ENCODE results near the gene ITPKC. TPM values are rescaled to one million over a fixed set of nuclear protein-coding genes. Genes with fewer than 3 reads are reported as not detected.

ITPKC gene
- 8.8 TPM for polyA plus RNA-seq

- peaks cover 41 to 46% (median 43%) of the 10 kb centered on the region in 3 donors for H3K4me1 Mint-ChIP-seq
- no peaks in the 10 kb centered on the region for H3K36me3 Mint-ChIP-seq
- H3K27me3 Mint-ChIP-seq = no peaks in the 10 kb centered on the region
- no peaks in the 10 kb centered on the region for H3K9me3 Mint-ChIP-seq
- H3K27ac Mint-ChIP-seq = peak within 1 kb of the TSS; percentile 94 to 98 (median 97)
- H3K4me3 Mint-ChIP-seq = peak within 1 kb of the TSS; percentile 91 to 98 (median 97)
Measured at GRCh38 chr19:40716482-40717324, at the start of gene ITPKC, which contains the start of gene COQ8B. TSS of gene ITPKC (plus strand) at chr19:40717112. CDS start at chr19:40717136, 24 bp downstream. TSS of gene COQ8B (minus strand) at chr19:40716886. CDS start at chr19:40714632, 2,254 bp downstream.

GRCh38 chr19:40667602-40668001, 49.3 kb upstream of the ITPKC start:
- H3K27me3 Mint-ChIP-seq = no peaks in the 10 kb centered on the region
- peaks cover 10% of the 10 kb centered on the region for H3K36me3 Mint-ChIP-seq
- no peak overlapping the region for H3K4me3 Mint-ChIP-seq
- H3K27ac Mint-ChIP-seq = no peak overlapping the region
- peaks cover 0 to 2% (median 0%) of the 10 kb centered on the region in 3 donors for H3K9me3 Mint-ChIP-seq
- peaks cover 6 to 12% (median 9%) of the 10 kb centered on the region in 3 donors for H3K4me1 Mint-ChIP-seq

GRCh38 chr19:40668991-40669614, 47.8 kb upstream of the ITPKC start:
- Mint-ChIP-seq H3K36me3 (peaks cover 10% of the 10 kb centered on the region), H3K4me1 (peaks cover 0 to 4% (median 1%) of the 10 kb centered on the region in 3 donors), H3K9me3 (peaks cover 0 to 2% (median 0%) of the 10 kb centered on the region in 3 donors), H3K27ac (no peak overlapping the region), H3K27me3 (no peaks in the 10 kb centered on the region), H3K4me3 (no peak overlapping the region)

- no peak overlapping the region for H3K27ac Mint-ChIP-seq
- H3K9me3 Mint-ChIP-seq = peaks cover 0 to 2% (median 0%) of the 10 kb centered on the region in 3 donors
- H3K4me1 Mint-ChIP-seq = peaks cover 0 to 2% (median 0%) of the 10 kb centered on the region in 3 donors
- H3K4me3 Mint-ChIP-seq = no peak overlapping the region
- H3K36me3 Mint-ChIP-seq = peaks cover 12% of the 10 kb centered on the region
- no peaks in the 10 kb centered on the region for H3K27me3 Mint-ChIP-seq
Measured at GRCh38 chr19:40671404-40671803, 45.5 kb upstream of the ITPKC start.

- Mint-ChIP-seq H3K27ac (no peak overlapping the region), H3K27me3 (no peaks in the 10 kb centered on the region), H3K36me3 (peaks cover 12% of the 10 kb centered on the region), H3K4me3 (no peak overlapping the region), H3K9me3 (peaks cover 0 to 2% (median 0%) of the 10 kb centered on the region in 3 donors), H3K4me1 (peaks cover 0 to 2% (median 0%) of the 10 kb centered on the region in 3 donors)
Measured at GRCh38 chr19:40672038-40672437, 44.9 kb upstream of the ITPKC start.

- Mint-ChIP-seq H3K9me3 (peaks cover 0 to 2% (median 0%) of the 10 kb centered on the region in 3 donors), H3K27ac (no peak overlapping the region), H3K4me1 (peaks cover 0 to 2% (median 0%) of the 10 kb centered on the region in 3 donors), H3K27me3 (no peaks in the 10 kb centered on the region), H3K36me3 (peaks cover 12% of the 10 kb centered on the region), H3K4me3 (no peak overlapping the region)
Measured at GRCh38 chr19:40672573-40673299, 44.2 kb upstream of the ITPKC start.

GRCh38 chr19:40673397-40673796, 43.5 kb upstream of the ITPKC start:
- Mint-ChIP-seq H3K27ac (no peak overlapping the region), H3K4me3 (no peak overlapping the region), H3K36me3 (peaks cover 14% of the 10 kb centered on the region), H3K9me3 (peaks cover 0 to 2% (median 0%) of the 10 kb centered on the region in 3 donors), H3K27me3 (no peaks in the 10 kb centered on the region), H3K4me1 (peaks cover 0 to 2% (median 0%) of the 10 kb centered on the region in 3 donors)

- Mint-ChIP-seq H3K27ac (peak overlapping the region in 1 of 3 donors; percentile 68), H3K36me3 (peaks cover 10% of the 10 kb centered on the region), H3K27me3 (no peaks in the 10 kb centered on the region), H3K4me1 (peaks cover 0 to 2% (median 0%) of the 10 kb centered on the region in 3 donors), H3K9me3 (peaks cover 0 to 2% (median 0%) of the 10 kb centered on the region in 3 donors), H3K4me3 (no peak overlapping the region)
Measured at GRCh38 chr19:40674291-40674690, 42.6 kb upstream of the ITPKC start.

GRCh38 chr19:40677156-40677555, 39.8 kb upstream of the ITPKC start:
- H3K9me3 Mint-ChIP-seq = no peaks in the 10 kb centered on the region
- no peak overlapping the region for H3K4me3 Mint-ChIP-seq
- H3K4me1 Mint-ChIP-seq = no peaks in the 10 kb centered on the region
- H3K27ac Mint-ChIP-seq = peak overlapping the region in 1 of 3 donors; percentile 32
- peaks cover 7% of the 10 kb centered on the region for H3K36me3 Mint-ChIP-seq
- no peaks in the 10 kb centered on the region for H3K27me3 Mint-ChIP-seq

- peaks cover 7% of the 10 kb centered on the region for H3K36me3 Mint-ChIP-seq
- no peak overlapping the region for H3K4me3 Mint-ChIP-seq
- H3K27me3 Mint-ChIP-seq = no peaks in the 10 kb centered on the region
- H3K27ac Mint-ChIP-seq = no peak overlapping the region
- no peaks in the 10 kb centered on the region for H3K9me3 Mint-ChIP-seq
- peaks cover 0 to 2% (median 0%) of the 10 kb centered on the region in 3 donors for H3K4me1 Mint-ChIP-seq
Measured at GRCh38 chr19:40681039-40681438, 35.9 kb upstream of the ITPKC start.

- H3K27ac Mint-ChIP-seq = peak overlapping the region in 1 of 3 donors; percentile 5
- no peak overlapping the region for H3K4me3 Mint-ChIP-seq
- no peaks in the 10 kb centered on the region for H3K9me3 Mint-ChIP-seq
- peaks cover 7% of the 10 kb centered on the region for H3K36me3 Mint-ChIP-seq
- peaks cover 0 to 4% (median 3%) of the 10 kb centered on the region in 3 donors for H3K4me1 Mint-ChIP-seq
- no peaks in the 10 kb centered on the region for H3K27me3 Mint-ChIP-seq
Measured at GRCh38 chr19:40682431-40682964, 34.4 kb upstream of the ITPKC start.

- Mint-ChIP-seq H3K4me3 (no peak overlapping the region), H3K27me3 (no peaks in the 10 kb centered on the region), H3K27ac (no peak overlapping the region)
Measured at GRCh38 chr19:40683437-40683836, 33.5 kb upstream of the ITPKC start.

GRCh38 chr19:40684280-40684679, 32.6 kb upstream of the ITPKC start:
- peaks cover 2% of the 10 kb centered on the region for H3K36me3 Mint-ChIP-seq
- H3K9me3 Mint-ChIP-seq = no peaks in the 10 kb centered on the region
- no peaks in the 10 kb centered on the region for H3K27me3 Mint-ChIP-seq
- H3K4me3 Mint-ChIP-seq = no peak overlapping the region
- H3K4me1 Mint-ChIP-seq = peaks cover 0 to 4% (median 3%) of the 10 kb centered on the region in 3 donors
- no peak overlapping the region for H3K27ac Mint-ChIP-seq

More at GRCh38 chr19:40683437-40683836, 33.5 kb upstream of the ITPKC start:
- H3K36me3 Mint-ChIP-seq = peaks cover 4% of the 10 kb centered on the region
- H3K9me3 Mint-ChIP-seq = no peaks in the 10 kb centered on the region
- H3K4me1 Mint-ChIP-seq = peaks cover 0 to 4% (median 3%) of the 10 kb centered on the region in 3 donors

- peaks cover 0 to 4% (median 3%) of the 10 kb centered on the region in 3 donors for H3K4me1 Mint-ChIP-seq
- H3K9me3 Mint-ChIP-seq = no peaks in the 10 kb centered on the region
- H3K27ac Mint-ChIP-seq = no peak overlapping the region
- no peaks in the 10 kb centered on the region for H3K27me3 Mint-ChIP-seq
- H3K4me3 Mint-ChIP-seq = no peak overlapping the region
- peaks cover 2% of the 10 kb centered on the region for H3K36me3 Mint-ChIP-seq
Measured at GRCh38 chr19:40685016-40685526, 31.8 kb upstream of the ITPKC start.

All from IgD-negative memory B cell (primary cell).